ENCODE data around the gene CFAP99.

CFAP99 gene

GRCh38 chr4:2468456-2469191 is 49.9 kb downstream of the CFAP99 start, which contains the start of gene RNF4:
TSS of gene RNF4 (plus strand) at chr4:2469106. CDS start at chr4:2490494, 21,388 bp downstream.
- DNase-seq (ENCODE audit: low read depth in 2 of 2) = peak; percentile 87 to 91

- peak; percentile 52 to 54 for DNase-seq (ENCODE audit: low read depth in 2 of 2)
Measured at GRCh38 chr4:2469192-2469984, 50.6 kb downstream of the CFAP99 start.

- DNase-seq (ENCODE audit: low read depth in 2 of 2) = no peak
Measured at GRCh38 chr4:2470791-2471190, 52.0 kb downstream of the CFAP99 start.

- no peak for DNase-seq (ENCODE audit: low read depth in 2 of 2)
Measured at GRCh38 chr4:2472187-2472586, 53.4 kb downstream of the CFAP99 start.

GRCh38 chr4:2478229-2478628 is 59.5 kb downstream of the CFAP99 start:
- DNase-seq (ENCODE audit: low read depth in 2 of 2) = no peak

GRCh38 chr4:2480649-2481048 is 61.9 kb downstream of the CFAP99 start:
- no peak for DNase-seq (ENCODE audit: low read depth in 2 of 2)

- DNase-seq (ENCODE audit: low read depth in 2 of 2) = no peak
Measured at GRCh38 chr4:2482192-2482591, 63.4 kb downstream of the CFAP99 start.

- DNase-seq (ENCODE audit: low read depth in 2 of 2) = no peak
Measured at GRCh38 chr4:2482693-2483092, 63.9 kb downstream of the CFAP99 start.

- no peak for DNase-seq (ENCODE audit: low read depth in 2 of 2)
Measured at GRCh38 chr4:2483237-2483636, 64.5 kb downstream of the CFAP99 start.

- no peak for DNase-seq (ENCODE audit: low read depth in 2 of 2)
Measured at GRCh38 chr4:2484185-2484584, 65.4 kb downstream of the CFAP99 start.

- peak; percentile 33 to 44 for DNase-seq (ENCODE audit: low read depth in 2 of 2)
Measured at GRCh38 chr4:2484993-2485392, 66.2 kb downstream of the CFAP99 start.

- DNase-seq (ENCODE audit: low read depth in 2 of 2) = no peak
Measured at GRCh38 chr4:2485956-2486355, 67.2 kb downstream of the CFAP99 start.

- DNase-seq (ENCODE audit: low read depth in 2 of 2) = no peak
Measured at GRCh38 chr4:2486981-2487380, 68.2 kb downstream of the CFAP99 start.

GRCh38 chr4:2487632-2488031 is 68.9 kb downstream of the CFAP99 start:
- DNase-seq (ENCODE audit: low read depth in 2 of 2) = no peak

- no peak for DNase-seq (ENCODE audit: low read depth in 2 of 2)
Measured at GRCh38 chr4:2489081-2489805, 70.5 kb downstream of the CFAP99 start.

- no peak for DNase-seq (ENCODE audit: low read depth in 2 of 2)
Measured at GRCh38 chr4:2489841-2490552, 71.2 kb downstream of the CFAP99 start.

- DNase-seq (ENCODE audit: low read depth in 2 of 2) = no peak
Measured at GRCh38 chr4:2492970-2493369, 74.2 kb downstream of the CFAP99 start.

GRCh38 chr4:2494992-2495391 is 76.2 kb downstream of the CFAP99 start:
- DNase-seq (ENCODE audit: low read depth in 2 of 2) = no peak

GRCh38 chr4:2497324-2497723 is 78.6 kb downstream of the CFAP99 start:
- DNase-seq (ENCODE audit: low read depth in 2 of 2) = no peak

- DNase-seq (ENCODE audit: low read depth in 2 of 2) = no peak
Measured at GRCh38 chr4:2497931-2498330, 79.2 kb downstream of the CFAP99 start.

- no peak for DNase-seq (ENCODE audit: low read depth in 2 of 2)
Measured at GRCh38 chr4:2500547-2500946, 81.8 kb downstream of the CFAP99 start.

All from stimulated activated CD8-positive, alpha-beta memory T cell treated with anti-CD3 and anti-CD28 coated beads, Interleukin-2, amount 100 ng/mL, for 1 hour (primary cell).